HEK293T (cell line): ENCODE measurements around the gene MYO18A.
"Not testable (repeated sequence)": the region's sequence is repeated elsewhere in the genome, so short reads cannot be mapped to it uniquely, and the experiment has no call there.

Experiments
- CTCF ChIA-PET: fragments of 350-600 bp; formaldehyde crosslinking; extraction: SDS; loops from one replicate; lab custom pipeline; 2021; ENCODE audit warnings: antibody characterized with exemption, inconsistent platforms; lab: Yijun Ruan, JAX
- POLR2A ChIA-PET: fragments of 350-600 bp; formaldehyde crosslinking; extraction: SDS; loops from one replicate; lab custom pipeline; 2020; ENCODE audit warnings: antibody characterized with exemption, inconsistent platforms; lab: Yijun Ruan, JAX
- DNase-seq: peaks from one replicate; pipeline ENCODE4 v3.0.0; 2012; ENCODE audit warnings: mixed read lengths; ENCODE audit errors: extremely low spot score
- ARNT ChIP-seq: fragments of 450-650 bp; IDR thresholded peaks from 2 replicates; pipeline ENCODE4 v1.6.1; 2017; ENCODE audit warnings: mild to moderate bottlenecking
- BHLHE40 ChIP-seq: fragments of 450-650 bp; IDR thresholded peaks from 2 replicates; pipeline ENCODE4 v1.6.1; 2016; ENCODE audit warnings: mild to moderate bottlenecking, moderate library complexity, borderline replicate concordance
- CTBP1 ChIP-seq: fragments of 450-650 bp; IDR thresholded peaks from 2 replicates; pipeline ENCODE4 v1.6.1; 2016; ENCODE audit warnings: borderline replicate concordance
- ELF4 ChIP-seq: fragments of 450-650 bp; IDR thresholded peaks from 2 replicates; pipeline ENCODE4 v1.6.1; 2017; ENCODE audit warnings: antibody characterized with exemption
- FOXA1 ChIP-seq: fragments of 450-650 bp; IDR thresholded peaks from 2 replicates; pipeline ENCODE4 v1.6.1; 2016; ENCODE audit warnings: mild to moderate bottlenecking
- FOXK2 ChIP-seq: fragments of 450-650 bp; IDR thresholded peaks from 2 replicates; pipeline ENCODE4 v1.6.1; 2016; ENCODE audit warnings: mild to moderate bottlenecking
- FOXM1 ChIP-seq: fragments of 450-650 bp; IDR thresholded peaks from 2 replicates; pipeline ENCODE4 v1.6.1; 2017; ENCODE audit warnings: mild to moderate bottlenecking, borderline replicate concordance
- HDGF ChIP-seq: fragments of 450-650 bp; IDR thresholded peaks from 2 replicates; pipeline ENCODE4 v1.6.1; 2017; ENCODE audit warnings: antibody characterized with exemption, borderline replicate concordance
- L3MBTL2 ChIP-seq: fragments of 450-650 bp; conservative IDR thresholded peaks from 2 replicates; pipeline ENCODE4 v1.6.1; 2016; ENCODE audit warnings: mild to moderate bottlenecking
- LEF1 ChIP-seq: fragments of 450-650 bp; IDR thresholded peaks from 2 replicates; pipeline ENCODE4 v1.6.1; 2017; ENCODE audit warnings: mild to moderate bottlenecking, borderline replicate concordance
- NFRKB ChIP-seq: fragments of 450-650 bp; IDR thresholded peaks from 2 replicates; pipeline ENCODE4 v1.6.1; 2016; ENCODE audit warnings: mild to moderate bottlenecking, moderate library complexity
- PKNOX1 ChIP-seq: fragments of 450-650 bp; IDR thresholded peaks from 2 replicates; pipeline ENCODE4 v1.6.1; 2016
- SP1 ChIP-seq: fragments of 450-650 bp; IDR thresholded peaks from 2 replicates; pipeline ENCODE4 v1.6.1; 2017
- SUZ12 ChIP-seq: fragments of 450-650 bp; IDR thresholded peaks from 2 replicates; pipeline ENCODE4 v1.6.1; 2016; ENCODE audit warnings: mild to moderate bottlenecking
- TARDBP ChIP-seq: fragments of 450-650 bp; IDR thresholded peaks from 2 replicates; pipeline ENCODE4 v1.6.1; 2016
- ZNF384 ChIP-seq: fragments of 450-650 bp; IDR thresholded peaks from 2 replicates; pipeline ENCODE4 v1.6.1; 2016

The MYO18A gene

GRCh38 chr17:29089601-29090044 lies 90.6 kb downstream of the MYO18A start:
- no peak for DNase-seq
- POLR2A ChIA-PET: interaction anchor here (0.9 kb wide), 1 partner anchor 138 kb away, joined by 3 read pairs; the partner anchor contains the start of gene PHF12
- CTCF ChIA-PET: interaction anchor here (0.8 kb wide), 1 partner anchor 22 kb away, joined by 3 read pairs; no protein-coding TSS in a partner anchor
- TF ChIP-seq L3MBTL2 (no peak), ELF4 (no peak), FOXK2 (no peak), FOXA1 (no peak)

GRCh38 chr17:29088782-29089181 lies 91.4 kb downstream of the MYO18A start:
- POLR2A ChIA-PET, DNase-seq, CTCF ChIA-PET: not testable (repeated sequence)

DNA sequence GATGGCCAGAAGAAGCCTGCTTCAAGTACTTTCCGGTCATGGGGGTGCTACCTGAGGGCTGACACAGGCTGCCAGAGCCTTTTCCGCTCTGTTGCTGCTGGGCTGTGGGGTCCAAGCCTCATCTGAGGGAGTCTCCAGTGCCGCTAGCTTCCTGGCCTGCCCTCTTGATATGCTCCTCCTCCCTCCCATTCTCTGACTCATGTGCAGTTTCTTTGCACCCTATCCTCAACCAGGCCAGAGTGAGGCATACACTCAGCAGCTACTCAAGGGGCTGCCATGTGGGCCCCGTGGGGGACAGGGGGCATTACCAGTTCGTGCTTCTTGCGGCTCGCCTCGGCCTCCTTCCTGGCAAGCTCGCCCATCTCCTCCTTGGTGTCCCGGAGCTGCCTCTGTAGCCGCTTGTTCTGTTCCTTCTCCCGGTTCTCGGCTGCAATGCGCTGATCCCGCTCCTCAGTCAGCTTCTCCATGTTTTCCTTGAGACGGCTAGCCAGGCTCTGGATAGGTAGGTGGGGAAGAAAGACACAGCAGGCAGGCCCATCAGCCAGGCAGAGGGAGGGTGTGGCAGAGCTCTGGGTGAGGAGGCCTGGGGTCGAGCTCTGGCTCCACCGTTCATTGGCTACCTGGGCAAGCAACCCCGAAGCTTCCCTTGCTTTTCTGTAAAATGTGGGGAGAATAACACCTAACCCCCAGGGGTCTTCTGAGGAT lies 93.4 kb downstream of the MYO18A start:
- POLR2A ChIA-PET: no interaction called here

DNA sequence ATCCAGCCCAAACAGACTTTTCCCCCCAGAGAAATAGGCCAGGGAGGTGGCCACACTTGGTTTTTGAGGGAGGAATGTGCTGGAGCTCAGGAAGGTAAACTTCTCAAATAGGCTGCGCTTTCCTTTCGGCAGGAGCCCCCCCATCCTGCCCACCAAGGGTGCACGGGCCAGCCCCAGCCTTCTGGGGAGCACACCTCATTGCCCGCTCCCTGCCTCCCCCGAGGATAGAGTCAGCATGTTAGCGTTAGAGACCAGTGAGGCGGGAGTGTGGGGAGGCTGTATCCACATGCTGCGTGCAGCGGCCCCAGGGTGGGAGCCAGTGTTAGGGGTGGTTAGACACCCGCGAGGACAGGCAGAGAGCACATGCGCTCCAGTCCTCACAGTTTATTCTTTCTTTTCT lies 95.0 kb downstream of the MYO18A start:
- POLR2A ChIA-PET: interaction anchor here (1.4 kb wide), 1 partner anchor 9 kb away, joined by 3 read pairs; no protein-coding TSS in a partner anchor
- no peak for TF ChIP-seq SUZ12
- TF ChIP-seq ZNF384: no peak
- no peak for TF ChIP-seq FOXM1
- TF ChIP-seq HDGF: no peak
- TF ChIP-seq L3MBTL2: no peak
- no peak for TF ChIP-seq TARDBP
- no peak for TF ChIP-seq FOXA1
- TF ChIP-seq PKNOX1: no peak
- TF ChIP-seq ELF4: no peak
- no peak for TF ChIP-seq LEF1
- no peak for TF ChIP-seq ARNT
- TF ChIP-seq SP1: no peak
- no peak for TF ChIP-seq NFRKB
- TF ChIP-seq CTBP1: no peak
- CTCF ChIA-PET: interaction anchor here (1.7 kb wide), 1 partner anchor 26 kb away, joined by 4 read pairs; no protein-coding TSS in a partner anchor

More for the DNA sequence above, 93.4 kb downstream of the MYO18A start:
- no peak for DNase-seq
- TF ChIP-seq HDGF: no peak
- no peak for TF ChIP-seq ARNT
- no peak for TF ChIP-seq FOXK2
- TF ChIP-seq FOXM1: no peak
- no peak for TF ChIP-seq CTBP1
- no peak for TF ChIP-seq NFRKB
- TF ChIP-seq TARDBP: no peak
- no peak for TF ChIP-seq L3MBTL2
- no peak for TF ChIP-seq FOXA1
- CTCF ChIA-PET: interaction anchor here (0.6 to 1.0 kb wide), 2 partner anchors 32 to 121 kb away, joined by 3 to 4 read pairs; no protein-coding TSS in a partner anchor

DNA sequence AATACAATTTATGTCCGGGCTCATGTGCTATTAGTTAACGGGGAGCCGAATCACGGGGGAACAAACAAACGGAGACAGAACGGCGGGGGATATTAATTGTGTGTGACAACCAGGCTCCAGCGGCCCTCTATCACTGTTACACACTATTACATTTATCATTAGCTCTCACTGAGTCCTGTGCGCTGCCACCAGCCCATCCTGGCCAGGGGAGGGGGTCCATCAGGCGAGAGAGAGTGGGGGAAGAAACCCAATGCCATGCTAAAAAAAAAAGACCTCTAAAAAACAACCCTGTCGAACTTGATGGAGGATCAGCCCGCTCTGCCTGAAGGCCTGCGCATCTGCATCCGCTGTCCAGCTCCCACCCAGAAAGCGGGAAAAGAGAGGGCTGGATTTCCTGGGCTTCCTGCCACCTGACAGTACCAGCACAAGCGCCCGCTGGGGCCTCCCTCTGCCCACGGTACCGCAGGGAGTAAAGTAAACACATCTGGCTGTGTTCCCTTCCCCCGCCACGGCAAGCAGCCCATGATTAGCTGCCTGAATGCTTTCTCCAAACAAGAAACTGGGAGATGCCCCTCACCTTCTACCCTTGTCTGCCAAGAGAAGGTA lies 95.6 kb downstream of the MYO18A start:
- DNase-seq: peak; percentile 10
- ChIA-PET POLR2A (interaction anchor here (1.1 to 1.4 kb wide), 2 partner anchors 9 to 365 kb away, joined by 3 read pairs; partner anchors contain the start of gene RPL23A), CTCF (interaction anchor here (1.2 to 1.7 kb wide), 2 partner anchors 27 to 131 kb away, joined by 4 read pairs; no protein-coding TSS in a partner anchor)
- TF ChIP-seq ELF4 (no peak), SUZ12 (no peak), FOXK2 (no peak), TARDBP (no peak)

More for the DNA sequence above, 95.0 kb downstream of the MYO18A start:
- DNase-seq: no peak

GRCh38 chr17:29080965-29081364 lies 99.2 kb downstream of the MYO18A start:
- ChIA-PET CTCF (interaction anchor here (0.9 kb wide), 1 partner anchor 115 kb away, joined by 3 read pairs; no protein-coding TSS in a partner anchor), POLR2A (no interaction called here)
- no peak for DNase-seq
- TF ChIP-seq HDGF (no peak), ZNF384 (no peak), NFRKB (no peak), FOXK2 (no peak), PKNOX1 (no peak), ELF4 (no peak), FOXM1 (no peak), CTBP1 (no peak), L3MBTL2 (no peak), TARDBP (no peak), SUZ12 (no peak), LEF1 (no peak), FOXA1 (no peak), BHLHE40 (no peak), ARNT (no peak), SP1 (no peak)

DNA sequence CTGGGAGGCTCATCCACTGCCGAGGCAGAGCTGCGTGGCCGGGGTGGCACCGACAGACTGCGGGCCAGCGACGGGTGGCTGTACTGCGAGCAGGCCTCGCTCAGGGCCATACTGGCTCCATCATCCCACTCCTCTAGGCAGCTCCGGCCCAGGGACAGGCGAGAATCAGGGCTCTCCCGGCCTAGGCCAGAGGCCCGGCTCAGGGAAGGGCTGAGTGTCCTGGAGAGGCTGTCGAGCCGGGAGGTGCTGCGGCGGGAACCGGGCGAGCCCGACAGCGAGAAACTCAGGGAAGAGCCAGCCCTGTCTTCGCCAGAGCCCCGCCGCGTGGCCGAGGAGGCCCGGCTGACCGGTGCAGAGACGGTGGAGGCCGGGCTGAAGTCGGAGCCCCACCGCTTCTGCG lies 99.9 kb downstream of the MYO18A start:
- CTCF ChIA-PET: interaction anchor here (1.9 kb wide), 1 partner anchor 115 kb away, joined by 7 read pairs; no protein-coding TSS in a partner anchor
- TF ChIP-seq FOXA1 (no peak), PKNOX1 (no peak), LEF1 (no peak), NFRKB (no peak), BHLHE40 (no peak), CTBP1 (no peak), ZNF384 (no peak), ELF4 (no peak), SUZ12 (no peak), FOXM1 (no peak), HDGF (no peak), TARDBP (no peak), ARNT (no peak), L3MBTL2 (no peak), SP1 (no peak), FOXK2 (no peak)
- DNase-seq: no peak
- POLR2A ChIA-PET: interaction anchor here (0.6 to 1.2 kb wide), 2 partner anchors 115 to 129 kb away, joined by 3 to 5 read pairs; partner anchors contain the start of gene PHF12
